SH-SY5Y (cell line): ENCODE results near the gene AP1B1.

Source experiments
- GATA2 ChIP-seq: IDR thresholded peaks from 2 replicates; pipeline ENCODE4 v1.6.1; 2011; ENCODE audit warnings: mild to moderate bottlenecking, low read depth, low read length
- GATA3 ChIP-seq: IDR thresholded peaks from 2 replicates; pipeline ENCODE4 v1.6.1; 2011; ENCODE audit warnings: low read depth, mild to moderate bottlenecking, low read length, moderate library complexity

AP1B1 gene

DNA sequence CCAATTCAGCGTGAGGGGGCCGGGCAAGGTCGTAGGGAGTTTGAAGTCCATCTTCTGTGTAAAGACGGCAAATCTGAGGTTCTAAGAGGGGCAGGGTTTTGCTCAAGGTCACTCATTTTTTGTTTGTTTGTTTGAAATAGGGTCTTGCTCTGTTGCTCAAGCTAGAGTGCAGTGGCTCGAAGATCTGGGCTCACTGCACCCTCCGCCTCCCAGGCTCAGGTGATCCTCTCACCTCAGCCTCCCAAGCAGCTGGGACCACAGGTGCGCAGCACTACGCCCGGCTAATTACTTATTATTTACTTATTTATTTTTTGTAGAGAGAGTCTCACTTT is 355 bp upstream of the AP1B1 start:
- TF ChIP-seq GATA2, result no peak
- no peak for TF ChIP-seq GATA3

- no peak for TF ChIP-seq GATA2
- TF ChIP-seq GATA3, result no peak
Observed at GRCh38 chr22:29386708-29387107, 1.7 kb downstream of the AP1B1 start.

DNA sequence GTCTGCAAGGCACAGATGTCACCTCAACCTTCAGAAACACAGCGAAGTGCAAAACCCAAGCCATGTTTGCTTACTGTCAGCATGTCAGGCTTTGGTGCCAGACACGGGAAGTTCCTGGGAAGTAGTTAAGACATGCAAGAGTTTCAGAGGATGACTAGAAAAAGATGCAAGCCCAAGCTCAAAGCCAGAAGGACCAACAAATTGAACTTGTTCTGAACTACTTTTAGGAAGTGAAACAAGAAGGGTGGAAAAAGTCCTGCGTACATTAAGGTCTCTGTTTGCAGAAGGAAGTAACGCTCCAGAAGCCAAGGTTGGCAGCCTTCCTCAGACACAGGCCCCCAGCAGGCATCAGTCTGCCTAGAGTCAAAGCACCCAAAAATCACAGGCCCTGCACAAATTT is 2.6 kb downstream of the AP1B1 start:
- no peak for TF ChIP-seq GATA2
- TF ChIP-seq GATA3, result no peak

- no peak for TF ChIP-seq GATA2
- no peak for TF ChIP-seq GATA3
Observed at GRCh38 chr22:29385151-29385704, 3.1 kb downstream of the AP1B1 start.

- TF ChIP-seq GATA3 (no peak), GATA2 (no peak)
Observed at GRCh38 chr22:29383740-29384139, 4.6 kb downstream of the AP1B1 start.

DNA sequence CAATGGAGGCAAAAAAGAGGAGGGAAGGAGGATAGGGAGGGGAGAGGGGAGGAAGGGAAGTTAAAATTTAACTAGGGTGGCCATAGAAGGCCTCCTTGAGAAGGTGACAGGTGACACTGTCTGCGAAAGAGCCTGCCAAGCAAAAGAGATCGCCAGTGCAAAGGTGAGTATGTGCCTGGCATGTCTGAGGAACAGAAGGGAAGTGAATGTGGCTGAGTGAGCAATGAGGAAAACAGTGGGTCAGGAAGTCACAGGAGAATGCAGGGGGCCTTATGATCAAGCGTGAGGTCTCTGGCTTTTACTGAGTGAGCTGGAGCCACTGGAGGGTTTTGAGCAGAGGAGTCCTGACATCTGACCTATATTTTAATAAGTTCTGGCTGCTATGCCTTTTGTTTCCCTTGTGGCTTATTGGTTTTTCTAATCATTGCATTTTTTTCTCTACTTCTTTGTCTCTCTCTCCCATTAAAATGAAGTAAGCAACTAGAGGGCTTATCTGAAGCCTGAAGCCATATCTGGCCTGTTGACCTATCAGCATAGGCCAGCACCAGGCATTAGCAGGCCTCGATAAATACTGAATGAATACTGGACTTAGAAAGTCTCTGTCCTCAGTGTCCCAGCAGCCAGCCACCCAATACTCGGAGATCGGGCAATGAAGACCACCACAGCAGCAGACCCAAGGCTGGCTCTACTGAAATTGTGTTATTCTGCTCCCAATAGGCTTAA is 5.6 kb downstream of the AP1B1 start:
- TF ChIP-seq GATA3 (no peak), GATA2 (no peak)

DNA sequence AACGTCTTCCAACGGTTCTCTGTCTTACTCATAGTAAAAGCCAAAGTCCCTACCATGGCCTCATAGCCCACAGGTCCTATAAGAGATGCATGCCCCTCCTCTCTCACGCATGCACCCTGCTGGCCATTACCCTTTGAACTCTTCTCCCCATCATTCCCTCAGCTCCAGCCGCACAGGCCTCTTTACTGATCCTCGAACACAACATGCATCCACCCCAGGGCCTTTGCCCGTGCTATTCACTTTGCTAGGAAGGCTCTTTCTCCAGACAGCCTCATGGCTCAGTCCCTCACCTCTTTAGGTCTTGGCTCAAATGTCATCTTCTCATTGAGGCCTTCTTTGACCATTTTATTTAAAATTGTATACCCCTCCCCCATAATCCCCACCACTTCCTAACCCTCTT is 7.5 kb downstream of the AP1B1 start:
- TF ChIP-seq GATA2, result no peak
- no peak for TF ChIP-seq GATA3

- TF ChIP-seq GATA3, result no peak
- no peak for TF ChIP-seq GATA2
Observed at GRCh38 chr22:29380032-29380781, 8.2 kb downstream of the AP1B1 start.

DNA sequence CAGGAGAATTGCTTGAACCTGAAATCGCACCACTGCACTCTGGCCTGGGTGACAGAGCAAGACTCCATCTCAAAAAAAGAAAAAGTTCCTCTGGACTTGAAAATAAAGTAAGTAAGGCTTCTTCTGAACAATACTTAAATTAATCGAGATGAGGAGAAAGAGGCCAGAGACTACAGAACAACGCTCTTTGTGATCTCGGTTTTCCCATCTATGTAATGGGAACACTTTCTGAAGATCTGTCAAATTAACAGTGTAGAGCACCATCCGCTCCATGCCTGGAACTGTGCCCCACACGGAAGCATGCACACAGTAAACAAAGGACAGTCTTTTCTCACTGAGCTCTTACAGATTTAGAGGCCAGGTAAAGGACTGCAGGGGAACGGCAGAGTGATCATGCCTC is 9.1 kb downstream of the AP1B1 start:
- TF ChIP-seq GATA2, result no peak
- no peak for TF ChIP-seq GATA3

DNA sequence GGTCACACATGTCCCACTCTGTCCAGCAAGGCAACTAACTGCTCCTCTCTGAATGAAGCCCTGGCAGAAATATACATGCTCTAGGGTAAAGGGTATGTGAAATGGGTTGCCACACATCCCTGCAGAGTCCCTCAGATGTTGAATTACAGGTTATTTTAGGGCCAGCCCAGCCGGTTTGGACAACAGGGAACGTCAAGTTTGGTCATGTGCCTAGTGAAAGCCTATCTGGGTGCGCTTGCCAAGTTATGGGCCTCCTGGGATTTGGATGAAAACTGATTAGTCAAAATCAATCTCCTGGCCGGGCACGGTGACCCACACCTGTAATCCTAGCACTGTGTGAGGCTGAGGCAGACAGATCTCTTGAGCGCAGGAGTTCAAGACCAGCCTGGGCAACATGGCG is 10.4 kb downstream of the AP1B1 start:
- no peak for TF ChIP-seq GATA2
- TF ChIP-seq GATA3, result no peak

DNA sequence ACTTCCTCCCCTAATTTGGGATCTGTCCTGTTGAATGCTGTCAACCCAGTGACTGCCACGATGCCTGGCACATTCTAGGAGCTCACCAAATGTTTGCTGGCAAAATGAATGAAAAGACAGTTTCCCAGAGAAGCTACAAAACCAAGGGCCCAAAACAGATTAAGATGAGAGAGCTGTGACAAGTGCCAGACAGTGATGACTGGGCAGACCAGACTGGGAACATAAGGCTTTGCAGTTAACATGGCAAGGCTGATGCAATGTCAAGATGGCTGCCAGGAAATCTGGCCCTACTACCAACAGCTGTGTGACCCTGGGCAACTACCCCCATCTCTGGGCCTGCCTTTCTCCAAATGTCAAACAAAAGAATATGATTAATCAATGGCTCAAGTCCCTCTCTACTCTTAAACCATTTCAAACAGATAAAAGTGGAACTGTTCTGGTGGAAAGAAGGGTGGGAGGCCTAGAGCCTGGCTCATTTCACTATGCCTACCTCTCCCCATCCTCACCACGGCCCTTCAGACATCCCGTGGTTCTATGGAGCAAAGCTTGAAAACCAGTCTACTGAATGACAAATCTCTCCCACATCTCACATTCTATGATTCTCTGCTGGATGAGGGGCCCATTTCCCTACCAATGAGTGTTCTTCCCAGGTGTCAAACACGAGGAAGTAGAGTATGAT is 12.8 kb downstream of the AP1B1 start:
- TF ChIP-seq GATA3 (no peak), GATA2 (no peak)

GRCh38 chr22:29374401-29374800 is 14.0 kb downstream of the AP1B1 start:
- TF ChIP-seq GATA3 (no peak), GATA2 (no peak)

- no peak for TF ChIP-seq GATA2
Observed at GRCh38 chr22:29370537-29370936, 17.8 kb downstream of the AP1B1 start.

GRCh38 chr22:29369460-29369859 is 18.9 kb downstream of the AP1B1 start:
- TF ChIP-seq GATA3 (no peak), GATA2 (no peak)

DNA sequence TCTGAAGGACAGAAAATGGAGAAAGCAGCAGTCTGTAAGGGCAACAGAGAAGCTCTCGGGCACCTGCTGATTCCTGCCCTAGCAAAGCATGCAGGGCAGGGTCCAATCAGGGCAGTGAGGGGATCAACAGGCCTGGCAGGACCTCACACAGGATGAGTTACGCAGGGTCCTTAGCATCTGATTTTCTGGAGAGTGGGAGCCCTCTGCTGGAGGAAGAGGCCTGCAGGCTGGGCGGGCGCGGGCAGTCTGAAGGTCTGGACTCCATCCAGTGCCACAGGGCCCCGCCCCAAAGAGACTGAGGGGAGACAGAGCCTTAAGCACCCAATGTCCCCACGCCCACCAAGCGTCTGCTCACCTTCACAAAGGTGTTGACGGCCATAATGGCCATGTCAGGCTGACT is 28.9 kb downstream of the AP1B1 start:
- TF ChIP-seq GATA2 (no peak), GATA3 (no peak)

DNA sequence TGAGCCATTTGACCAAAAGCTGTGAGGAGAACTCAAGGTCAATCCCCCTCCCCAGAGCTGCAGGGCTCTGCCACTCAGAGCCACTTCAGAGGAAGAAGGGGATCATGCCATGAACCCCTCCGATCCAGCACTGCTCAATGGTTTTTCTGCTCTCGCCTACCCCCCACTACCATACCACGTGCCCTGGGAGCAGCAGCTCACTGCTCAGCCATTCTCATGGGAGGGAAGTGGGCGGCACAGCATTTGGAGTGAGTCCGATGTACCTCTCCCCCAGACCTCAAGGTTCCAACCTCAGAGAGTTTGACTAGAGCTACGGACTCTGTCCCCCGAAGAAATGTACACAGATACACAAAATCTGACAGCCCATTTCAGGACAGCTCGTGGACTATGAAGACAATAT is 34.5 kb downstream of the AP1B1 start:
- TF ChIP-seq GATA3, result no peak
- TF ChIP-seq GATA2, result no peak
